Measurements from ENCODE around the gene C1R. TPM values are rescaled to one million over a fixed set of nuclear protein-coding genes. Genes with fewer than 3 reads are reported as not detected.

C1R gene
- polyA plus RNA-seq, 3 donors = 0.14 to 0.88 TPM; not detected in 1

- WGBS (ENCODE audit: insufficient coverage) = no CpG with 5 or more reads among the region's 1 CpG
- H3K4me1 Mint-ChIP-seq = peaks cover 36% of the 10 kb centered on the region
- Histone ChIP-seq H3K27ac (ENCODE audit: low read depth in 1 of 2, low read length in 2 of 2) (no peak overlapping the region), H3K36me3 (replicated peaks in 1 of 2; ENCODE audit: control insufficient read depth in 1 of 2, insufficient read depth in 2 of 2, low read length in 2 of 2) (peaks cover 17 to 50% of the 10 kb centered on the region in 2 donors), H2AFZ (ENCODE audit: insufficient read depth, low read depth, low read length, poor library complexity, severe bottlenecking) (no peak overlapping the region), H3K4me2 (replicated peaks; ENCODE audit: extremely low read depth, low read length, poor library complexity, severe bottlenecking) (no peak overlapping the region), H3K4me1 (ENCODE audit: control insufficient read depth in 1 of 2, insufficient read depth in 2 of 2, low read length in 2 of 2) (peaks cover 18 to 19% of the 10 kb centered on the region in 2 donors), H3K79me2 (ENCODE audit: insufficient read depth, low read length) (peaks cover 29% of the 10 kb centered on the region), H3K9me3 (replicated peaks in 1 of 2; ENCODE audit: control insufficient read depth in 1 of 2, insufficient read depth in 1 of 2, low read length in 2 of 2) (peaks cover 0 to 5% of the 10 kb centered on the region in 2 donors), H3K27me3 (ENCODE audit: control insufficient read depth in 2 of 2, insufficient read depth in 2 of 2, low read length in 2 of 2) (no peaks in the 10 kb centered on the region), H3K4me3 (replicated peaks in 1 of 3; ENCODE audit: low read depth in 2 of 3, low read length in 3 of 3) (no peak overlapping the region), H4K20me1 (ENCODE audit: insufficient read depth, low read length) (peaks cover 16% of the 10 kb centered on the region), H3K9ac (ENCODE audit: insufficient read depth, low read length, poor library complexity, severe bottlenecking) (no peak overlapping the region)
- TF ChIP-seq CTCF (IDR thresholded peaks at IDR 0.05) = no peak
- no peak overlapping the region for H3K4me3 Mint-ChIP-seq
- intact Hi-C loops (cut with micrococcal nuclease) = loop anchor here in 1 of 2 donors (5.0 kb wide), 1 partner anchor 184 kb away; no protein-coding TSS in a partner anchor
- H3K27ac Mint-ChIP-seq = no peak overlapping the region
- peaks cover 0 to 10% (median 6%) of the 10 kb centered on the region in 7 donors for H3K9me3 Mint-ChIP-seq
- H3K27me3 Mint-ChIP-seq (ENCODE audit: low read depth in 3 of 3) = peaks cover 0 to 3% (median 0%) of the 10 kb centered on the region in 3 donors
- no peak for DNase-seq
- peaks cover 46 to 50% of the 10 kb centered on the region in 2 donors for H3K36me3 Mint-ChIP-seq
Observed at GRCh38 chr12:7106082-7106481, 13.8 kb upstream of the C1R start.

GRCh38 chr12:7103837-7104584 is 11.8 kb upstream of the C1R start:
- Histone ChIP-seq H3K4me2 (replicated peaks; ENCODE audit: extremely low read depth, low read length, poor library complexity, severe bottlenecking) (no peak overlapping the region), H2AFZ (ENCODE audit: insufficient read depth, low read depth, low read length, poor library complexity, severe bottlenecking) (no peak overlapping the region), H3K27ac (ENCODE audit: low read depth in 1 of 2, low read length in 2 of 2) (no peak overlapping the region), H3K9ac (ENCODE audit: insufficient read depth, low read length, poor library complexity, severe bottlenecking) (no peak overlapping the region), H3K27me3 (ENCODE audit: control insufficient read depth in 2 of 2, insufficient read depth in 2 of 2, low read length in 2 of 2) (no peaks in the 10 kb centered on the region), H3K4me3 (replicated peaks in 1 of 3; ENCODE audit: low read depth in 2 of 3, low read length in 3 of 3) (no peak overlapping the region), H3K9me3 (replicated peaks in 1 of 2; ENCODE audit: control insufficient read depth in 1 of 2, insufficient read depth in 1 of 2, low read length in 2 of 2) (peaks cover 0 to 5% of the 10 kb centered on the region in 2 donors), H3K79me2 (ENCODE audit: insufficient read depth, low read length) (peaks cover 29% of the 10 kb centered on the region), H4K20me1 (ENCODE audit: insufficient read depth, low read length) (peaks cover 21% of the 10 kb centered on the region), H3K4me1 (ENCODE audit: control insufficient read depth in 1 of 2, insufficient read depth in 2 of 2, low read length in 2 of 2) (peaks cover 20 to 22% of the 10 kb centered on the region in 2 donors), H3K36me3 (replicated peaks in 1 of 2; ENCODE audit: control insufficient read depth in 1 of 2, insufficient read depth in 2 of 2, low read length in 2 of 2) (peaks cover 17 to 57% of the 10 kb centered on the region in 2 donors)
- Mint-ChIP-seq H3K27ac (no peak overlapping the region), H3K36me3 (peaks cover 45 to 50% of the 10 kb centered on the region in 2 donors), H3K4me1 (peaks cover 34% of the 10 kb centered on the region), H3K27me3 (ENCODE audit: low read depth in 3 of 3) (peaks cover 0 to 1% (median 0%) of the 10 kb centered on the region in 3 donors), H3K9me3 (peaks cover 0 to 10% (median 6%) of the 10 kb centered on the region in 7 donors), H3K4me3 (no peak overlapping the region)
- intact Hi-C loops (cut with micrococcal nuclease) = no loop called here
- no peak for TF ChIP-seq CTCF (IDR thresholded peaks at IDR 0.05)
- no peak for DNase-seq
- WGBS (ENCODE audit: insufficient coverage) = 97% methylated on average over 10 of the region's 14 CpGs
